Epidermal melanocyte (primary cell): ENCODE measurements around the gene GUCY1A2.

ENCODE experiments used
- DNase-seq: peaks from one replicate; pipeline ENCODE4 v3.0.0; 2011; ENCODE audit warnings: low spot score; ENCODE audit not compliant: insufficient read length

GUCY1A2 gene

DNA sequence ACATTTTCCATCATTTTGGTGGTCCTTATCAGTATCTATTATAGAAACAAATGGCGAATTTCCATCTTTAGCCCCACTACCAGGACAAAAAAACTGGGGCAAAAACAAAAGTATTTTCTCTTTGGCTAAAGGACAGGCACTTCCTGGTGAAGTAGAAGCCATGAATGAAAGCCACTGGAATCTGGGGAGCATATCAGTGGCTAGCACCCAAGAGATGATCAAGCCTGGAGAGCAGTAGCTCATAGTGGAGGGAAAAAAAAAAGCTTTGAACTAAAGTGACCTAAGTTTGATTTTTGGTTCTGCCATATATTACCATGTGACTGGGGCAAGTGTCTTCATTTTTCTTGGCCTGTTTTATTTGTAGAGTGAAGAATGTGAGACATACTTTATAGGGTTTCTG, 272.3 kb downstream of the GUCY1A2 start:
- DNase-seq, result no peak

DNA sequence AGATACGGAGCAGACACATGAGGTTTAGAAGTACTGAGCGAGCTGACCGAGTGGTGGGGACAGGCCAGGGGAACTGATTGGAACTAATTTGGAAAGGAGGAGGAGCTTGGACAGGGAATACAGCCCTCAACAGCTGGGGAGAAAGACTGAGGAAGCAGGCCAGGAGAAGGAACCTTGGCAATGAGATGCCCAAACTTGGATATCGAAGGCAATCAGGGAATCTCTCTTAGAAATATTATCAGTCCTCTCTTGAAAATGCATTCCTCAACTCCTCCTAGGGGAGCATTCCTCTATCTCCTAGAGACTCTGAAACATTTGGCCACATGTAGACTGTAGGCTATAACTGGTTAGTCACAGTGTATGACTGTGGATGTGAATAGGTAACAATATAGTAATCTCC, 284.6 kb downstream of the GUCY1A2 start:
- DNase-seq, result no peak

DNA sequence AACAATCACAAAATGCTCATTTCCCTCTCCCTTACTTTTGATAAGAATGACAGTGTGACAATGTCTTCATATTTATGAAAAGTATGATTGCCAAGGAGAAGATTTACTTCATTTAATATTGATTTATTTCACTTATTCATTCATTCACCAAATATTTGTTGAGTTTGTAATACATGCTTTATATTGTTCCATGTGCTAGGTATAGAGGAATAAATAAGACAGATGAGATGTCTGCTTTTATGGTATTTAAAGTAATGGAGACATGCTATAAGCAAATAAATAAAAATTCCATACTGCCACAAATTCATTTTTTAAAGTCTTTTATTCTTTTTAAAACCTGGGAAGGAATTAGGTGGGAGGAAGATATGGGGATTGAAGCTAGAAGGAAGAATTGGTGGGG, 289.4 kb downstream of the GUCY1A2 start:
- no peak for DNase-seq

DNA sequence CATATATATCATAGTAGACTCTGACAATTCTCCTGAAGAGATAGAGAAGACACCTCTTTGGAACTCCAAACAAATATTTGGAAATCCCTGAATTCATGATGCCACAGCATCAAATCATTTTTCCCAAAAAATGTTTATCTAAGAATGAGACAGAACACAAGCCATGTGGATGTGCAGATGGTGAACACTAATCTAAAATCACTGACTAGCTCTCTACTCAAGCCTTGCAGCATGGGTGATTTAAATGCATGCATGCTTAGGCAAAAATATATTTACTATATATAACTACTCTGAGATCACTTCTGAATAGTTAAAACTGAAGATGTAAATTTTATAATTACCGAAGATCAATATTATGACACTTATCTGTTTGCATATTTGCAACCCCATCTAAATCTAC, 289.9 kb downstream of the GUCY1A2 start:
- no peak for DNase-seq

DNA sequence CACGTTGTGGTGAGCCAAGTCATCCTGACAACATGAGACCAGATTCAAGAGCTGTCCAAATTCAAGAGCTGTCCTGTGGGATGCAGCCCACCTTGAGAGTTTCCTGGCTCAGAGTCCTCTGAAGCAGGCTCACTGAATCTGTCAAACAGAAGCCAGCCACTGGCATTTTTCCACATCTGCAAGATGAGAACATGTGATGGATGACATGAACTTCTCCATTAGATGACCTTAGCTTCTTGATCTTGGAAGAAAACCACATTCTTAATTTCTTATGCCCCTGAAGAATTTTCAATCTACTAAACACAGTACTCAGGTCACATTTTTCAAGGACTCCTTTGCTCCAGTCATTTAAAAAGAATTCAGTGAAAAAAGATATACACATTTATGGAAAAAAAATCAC, 291.0 kb downstream of the GUCY1A2 start:
- no peak for DNase-seq

DNA sequence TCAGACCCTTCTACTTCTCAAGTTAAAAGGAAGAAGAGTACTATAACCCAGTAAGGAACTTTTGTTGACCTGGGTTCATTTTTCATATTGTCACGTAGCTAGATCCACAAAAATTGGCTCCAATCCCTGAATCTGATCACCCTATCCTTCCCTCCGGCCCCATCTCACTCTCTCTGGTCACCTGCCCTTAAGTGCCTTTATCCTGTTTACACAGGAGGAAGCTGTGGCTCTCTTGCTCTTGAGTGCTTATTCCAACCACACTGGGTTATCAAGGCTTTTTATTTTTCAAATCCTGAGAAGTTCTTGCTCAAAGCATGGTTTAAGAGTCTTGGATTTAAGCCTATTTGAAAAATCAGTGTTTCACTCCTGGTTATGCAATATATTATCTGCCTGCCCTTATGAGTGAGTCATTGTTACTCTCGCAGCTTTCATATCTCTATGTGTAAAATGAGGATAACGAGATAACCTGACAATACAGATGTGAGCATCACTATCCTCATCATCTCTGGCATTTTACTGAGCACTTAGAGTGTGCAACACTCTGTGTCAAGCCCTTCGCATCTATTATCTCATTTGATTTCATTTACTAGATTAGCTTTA, 293.9 kb downstream of the GUCY1A2 start:
- no peak for DNase-seq

DNA sequence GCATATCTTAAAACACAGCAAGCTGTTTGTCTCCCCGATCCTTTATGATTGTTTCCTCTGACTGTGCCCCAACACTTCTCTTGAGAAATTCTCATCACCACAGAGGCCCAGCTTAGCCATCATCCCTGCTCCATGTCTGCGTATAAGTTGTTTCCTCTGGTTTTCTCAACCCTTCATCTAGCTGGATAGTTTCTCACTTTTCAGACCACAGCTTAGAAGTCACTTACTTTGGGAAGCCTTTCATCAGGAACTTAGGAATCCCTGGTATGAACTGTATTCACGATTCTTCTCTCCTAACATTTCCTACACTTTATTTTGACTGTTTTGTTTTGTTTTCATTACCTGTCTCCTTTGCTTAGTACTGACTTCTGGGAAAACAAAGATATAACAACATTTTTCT, 295.2 kb downstream of the GUCY1A2 start:
- no peak for DNase-seq

DNA sequence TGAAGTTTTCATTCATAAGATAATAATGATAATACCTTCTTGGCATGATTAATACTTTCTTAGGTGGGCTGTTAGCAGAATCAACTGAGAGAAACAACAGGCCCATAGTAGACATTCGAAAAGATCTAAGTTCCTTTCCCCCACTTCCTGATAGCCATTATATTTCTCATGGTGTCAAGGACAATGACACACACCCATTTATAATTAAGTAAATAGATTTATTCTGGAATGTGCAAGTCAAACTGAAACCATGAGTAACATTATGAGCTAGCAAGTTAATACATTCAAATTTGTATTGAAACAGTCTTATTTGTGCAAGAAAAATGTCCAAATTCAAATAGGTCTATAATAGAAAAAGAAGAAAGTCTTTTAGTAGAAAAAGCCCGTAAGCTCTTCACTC, 301.1 kb downstream of the GUCY1A2 start:
- no peak for DNase-seq

DNA sequence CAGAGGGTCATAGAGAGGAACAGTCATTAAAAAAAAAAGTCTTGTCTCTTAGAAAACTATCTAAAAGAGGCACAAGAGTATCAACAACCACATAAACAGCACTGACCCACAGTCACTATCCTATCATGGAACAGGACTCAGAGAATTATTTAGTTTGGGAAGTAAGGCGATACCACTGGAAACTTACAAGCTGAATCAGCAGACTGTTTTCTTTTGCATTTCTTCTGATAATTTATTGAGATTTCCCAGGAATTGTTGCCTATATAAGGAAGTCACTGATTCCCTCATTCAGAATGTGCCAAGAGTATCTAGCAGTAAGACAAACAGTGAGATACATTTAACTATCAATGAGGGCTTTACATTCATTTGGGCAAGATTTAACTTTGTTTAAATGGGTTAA, 304.1 kb downstream of the GUCY1A2 start:
- no peak for DNase-seq

DNA sequence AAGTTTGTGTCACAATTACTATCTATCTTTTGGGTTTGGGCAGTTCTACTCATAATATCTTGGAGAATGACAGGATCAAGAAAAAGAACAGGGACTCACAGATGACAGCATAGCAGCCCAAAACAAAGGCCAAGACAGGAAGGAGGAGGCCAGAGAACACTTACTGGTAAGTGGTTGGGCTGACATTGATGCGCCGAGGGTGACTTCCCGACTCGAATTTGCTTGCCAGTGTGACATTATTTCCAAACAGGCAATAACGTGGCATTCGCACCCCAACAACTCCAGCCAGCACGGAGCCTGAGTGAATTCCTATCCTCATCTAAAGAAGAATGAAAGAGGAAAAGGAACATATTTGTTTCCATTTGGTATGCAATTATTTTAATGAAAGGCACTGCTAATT, 309.9 kb downstream of the GUCY1A2 start:
- no peak for DNase-seq

DNA sequence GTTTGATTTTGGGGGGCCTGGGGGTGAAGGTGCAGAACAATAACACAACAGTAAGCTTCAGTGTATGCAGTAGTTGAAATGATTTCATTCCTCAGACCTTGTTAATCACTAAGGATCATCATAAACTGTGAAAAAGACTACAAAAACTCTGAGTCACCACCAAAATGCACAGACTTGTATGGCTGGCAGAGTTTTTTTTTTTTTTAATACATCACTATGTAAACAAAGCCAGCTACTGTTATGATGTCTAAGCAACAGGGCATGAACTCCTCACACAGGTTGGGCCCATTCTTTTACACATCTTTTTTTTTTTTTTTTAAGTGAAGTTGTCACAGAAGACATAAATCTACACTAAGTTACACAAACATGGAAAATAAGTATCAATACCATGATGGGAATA, 311.9 kb downstream of the GUCY1A2 start:
- no peak for DNase-seq

DNA sequence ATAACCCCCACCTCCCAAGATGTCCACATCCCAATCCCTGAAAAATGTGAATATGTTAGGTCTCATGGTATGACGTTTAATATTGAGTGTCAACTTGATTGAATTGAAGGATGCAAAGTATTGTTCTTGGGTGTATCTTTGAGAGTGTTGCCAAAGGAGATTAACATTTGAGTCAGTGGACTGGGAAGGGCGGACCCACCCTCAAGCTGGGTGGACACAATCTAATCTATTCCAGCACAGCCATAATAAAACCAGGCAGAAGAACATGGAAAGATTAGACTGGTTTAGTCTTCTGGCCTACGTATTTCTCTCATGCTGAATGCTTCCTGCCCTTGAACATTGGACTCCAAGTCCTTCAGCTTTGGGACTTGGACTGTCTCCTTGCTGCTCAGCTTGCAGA, 315.5 kb downstream of the GUCY1A2 start:
- DNase-seq, result no peak

DNA sequence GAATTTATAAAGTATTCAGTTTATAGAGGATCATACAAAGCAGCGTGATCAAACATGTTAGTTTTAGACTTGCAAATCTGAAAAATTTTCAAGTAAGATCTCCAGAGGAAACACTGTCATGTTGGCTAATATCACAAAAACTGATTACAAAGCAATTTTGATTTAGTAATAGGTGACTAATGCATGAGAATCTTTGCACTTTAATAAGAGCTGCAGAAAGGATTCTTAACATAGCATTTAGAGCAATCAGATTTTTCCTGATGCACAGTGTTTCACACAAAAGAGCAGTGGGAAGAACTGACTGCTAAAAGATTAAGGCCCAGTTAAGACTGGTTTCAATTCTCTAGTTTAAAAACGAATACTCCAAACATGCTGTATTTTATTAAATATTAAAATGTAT, 321.2 kb downstream of the GUCY1A2 start:
- DNase-seq, result no peak

DNA sequence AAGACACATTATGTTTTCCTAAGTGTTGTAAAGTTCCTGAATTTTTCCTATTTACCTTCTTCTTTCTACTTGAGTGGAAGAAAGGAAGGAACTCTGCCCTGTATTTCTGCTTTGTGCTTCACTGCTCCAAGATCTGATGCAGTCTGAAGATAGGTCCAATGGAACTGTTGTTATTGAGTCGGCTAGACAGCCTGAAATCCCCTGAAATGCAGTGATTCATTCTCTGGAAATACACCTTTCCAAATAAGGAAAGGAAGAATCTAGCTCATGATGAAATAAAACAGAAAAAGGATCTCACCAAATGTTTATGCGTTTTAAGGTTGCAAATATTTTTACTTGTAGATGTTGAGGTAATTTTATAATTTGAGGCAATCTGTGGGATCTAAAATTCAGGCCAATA, 322.8 kb downstream of the GUCY1A2 start:
- DNase-seq, result no peak

DNA sequence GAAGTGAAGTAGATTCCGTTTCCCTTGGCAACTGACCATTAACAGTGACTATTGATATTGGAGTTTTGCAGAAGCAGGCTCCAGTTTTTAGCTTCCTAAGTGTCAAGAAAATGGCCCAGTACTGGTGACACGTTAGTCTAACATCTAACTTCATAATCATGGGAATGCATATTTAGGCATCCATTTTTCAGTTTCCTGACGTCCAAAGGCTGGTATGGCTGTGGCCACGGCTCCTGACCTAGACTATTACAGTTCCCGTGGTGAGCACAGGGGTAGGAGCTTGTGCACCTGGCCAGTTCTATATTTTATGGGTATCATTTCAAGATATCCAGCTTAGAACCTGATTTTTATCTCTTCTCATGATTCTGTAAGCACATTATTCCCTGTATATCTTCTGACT, 323.8 kb downstream of the GUCY1A2 start:
- DNase-seq, result no peak

DNA sequence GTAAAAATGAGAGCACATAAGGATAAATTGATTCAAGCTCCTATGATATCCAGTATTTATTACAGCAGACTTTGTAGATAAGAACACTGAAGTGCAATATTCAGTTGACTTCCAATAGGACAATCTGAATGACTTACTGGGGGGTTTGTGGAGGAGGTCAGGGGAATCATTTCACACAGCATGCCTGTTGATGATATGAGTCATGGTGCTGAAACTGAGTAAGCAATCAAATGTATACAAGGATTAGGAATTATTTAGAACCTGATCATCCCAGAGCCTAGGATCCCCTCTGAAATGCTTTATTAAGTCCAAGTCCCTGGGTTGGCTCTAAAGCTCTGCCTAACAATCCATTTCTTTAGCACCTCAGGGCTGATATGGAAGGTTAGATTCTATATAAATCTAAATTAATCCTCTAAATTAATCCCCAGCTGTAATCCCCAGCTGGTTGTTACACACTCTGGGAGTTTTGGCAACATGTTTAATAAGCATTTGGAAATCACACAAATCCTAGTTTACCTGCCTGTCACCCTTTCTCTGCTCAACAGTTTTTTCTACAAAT, 326.4 kb downstream of the GUCY1A2 start:
- no peak for DNase-seq

DNA sequence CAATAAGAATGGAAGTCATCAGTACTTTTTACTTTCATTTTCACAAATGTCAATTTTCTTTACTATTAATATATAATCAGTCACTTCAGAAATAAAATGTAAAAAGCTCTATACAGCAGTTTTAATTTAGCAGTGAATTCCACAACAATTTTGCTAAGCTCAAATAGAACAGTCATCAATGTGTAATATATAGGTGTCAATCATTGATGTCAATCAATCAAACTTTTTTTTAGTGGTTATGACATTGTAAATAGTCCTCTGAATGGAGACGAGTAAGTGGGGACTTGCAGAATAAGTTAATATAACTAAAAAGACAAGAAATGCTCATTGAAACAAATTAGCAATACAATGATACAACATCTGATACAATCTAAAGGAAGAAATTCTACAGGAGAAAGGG, 327.4 kb downstream of the GUCY1A2 start:
- DNase-seq, result no peak

DNA sequence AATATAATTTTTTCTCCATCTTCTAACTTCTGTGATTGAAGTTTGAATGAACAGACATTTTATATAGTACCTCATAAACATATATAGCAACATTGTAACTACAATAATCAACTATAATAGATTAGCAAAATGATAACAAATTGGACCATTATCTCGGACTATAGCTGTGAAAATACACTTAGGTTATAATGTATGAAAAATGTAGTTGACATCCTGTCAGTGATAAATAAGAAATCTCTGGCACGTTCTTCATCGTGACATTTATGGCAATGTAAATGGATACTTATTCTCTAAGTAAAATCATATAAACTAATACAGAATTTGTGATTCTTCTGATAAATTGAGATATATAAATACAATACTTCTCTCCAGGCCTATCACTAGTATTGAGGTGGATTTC, 333.3 kb downstream of the GUCY1A2 start:
- no peak for DNase-seq

DNA sequence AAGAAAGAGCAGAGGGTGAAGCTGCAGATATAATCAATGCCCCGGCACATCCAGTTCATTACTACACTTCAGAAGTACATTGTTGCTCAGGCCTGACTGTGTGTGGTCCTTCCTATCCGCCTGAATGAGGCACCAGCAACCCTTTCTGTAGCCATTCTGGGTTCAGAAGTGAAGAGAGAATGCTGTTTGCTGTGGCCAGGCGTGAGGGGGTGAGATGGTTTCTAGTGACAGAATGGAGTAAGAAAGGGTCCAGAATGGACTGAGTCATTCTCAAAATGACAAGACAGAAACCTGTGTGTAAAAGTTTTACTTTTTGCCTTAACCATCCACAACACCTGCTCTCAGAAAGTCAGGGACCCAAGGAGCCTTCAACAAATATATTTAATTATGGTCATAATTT, 334.8 kb downstream of the GUCY1A2 start:
- no peak for DNase-seq

DNA sequence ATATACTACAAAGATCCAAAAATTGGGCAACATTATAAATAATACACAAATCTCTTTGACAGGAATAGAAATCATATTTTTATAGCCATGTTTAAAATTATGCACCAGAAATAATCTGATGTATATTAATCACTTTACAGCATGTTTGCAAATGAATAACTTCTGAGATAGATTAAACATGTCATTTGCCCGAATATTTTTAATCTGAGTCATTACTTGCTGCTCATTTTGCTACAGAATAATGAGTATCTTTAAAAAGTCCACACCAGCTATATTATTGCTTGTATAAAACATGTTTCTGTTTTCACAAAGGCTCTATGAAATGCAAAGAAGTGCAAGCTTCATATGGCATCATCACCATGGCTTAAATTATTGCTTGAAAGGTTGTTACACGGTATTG, 336.8 kb downstream of the GUCY1A2 start:
- no peak for DNase-seq

DNA sequence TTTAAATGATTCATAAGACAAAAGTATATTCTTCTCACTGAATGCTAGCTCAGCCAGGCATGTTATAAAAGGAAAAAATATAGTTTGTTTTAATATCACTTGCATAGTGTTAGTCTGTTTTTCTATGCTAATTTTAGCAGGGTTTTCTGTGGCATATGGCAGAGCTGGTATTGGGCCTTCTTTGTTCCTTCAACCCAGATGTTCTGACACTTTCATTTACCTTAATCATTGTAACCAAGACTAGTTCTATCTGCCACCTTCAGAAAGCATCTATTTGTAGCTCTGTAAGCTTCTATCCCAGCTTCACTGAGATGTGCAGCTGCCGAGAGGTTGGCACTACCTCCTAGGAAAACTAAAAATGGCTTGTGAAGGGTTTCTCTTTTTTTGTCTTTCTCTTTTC, 338.7 kb downstream of the GUCY1A2 start:
- no peak for DNase-seq

DNA sequence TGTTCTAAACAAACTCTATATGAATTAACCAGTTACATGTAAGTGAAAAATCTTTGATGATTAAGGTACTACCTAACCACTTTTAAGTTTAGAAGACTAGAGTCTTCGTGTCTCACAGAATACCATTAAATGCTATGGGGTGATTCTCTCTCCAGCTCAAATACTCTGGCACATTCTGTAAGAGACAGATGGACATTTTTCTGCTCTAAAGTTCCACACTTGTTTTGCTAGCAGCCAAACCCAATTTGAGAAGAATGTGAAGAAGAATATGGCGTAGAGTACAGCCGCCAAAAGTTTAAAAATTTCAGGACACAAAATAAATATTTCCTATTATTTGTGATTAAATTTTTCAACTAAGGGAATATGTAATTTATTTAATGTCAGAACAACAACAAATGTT, 339.1 kb downstream of the GUCY1A2 start:
- no peak for DNase-seq

DNA sequence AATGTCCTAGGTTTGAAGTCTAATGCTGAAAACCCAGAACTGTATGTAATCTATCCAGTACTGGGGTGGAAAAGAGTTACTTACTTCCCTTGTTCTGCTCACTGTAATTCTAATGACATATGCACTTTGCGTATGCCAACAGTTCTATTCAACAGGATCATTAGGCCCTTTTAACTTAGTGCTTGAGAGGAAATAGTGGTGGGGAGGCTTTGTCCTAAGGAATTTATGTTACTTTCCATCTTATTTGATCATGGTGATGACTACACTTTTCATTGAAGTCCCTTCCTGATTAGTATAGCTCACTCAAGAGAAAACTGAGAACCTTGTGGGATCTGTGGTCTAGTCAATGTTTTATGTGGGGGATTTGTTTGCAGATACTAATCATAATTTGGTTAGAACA, 348.2 kb downstream of the GUCY1A2 start:
- no peak for DNase-seq

DNA sequence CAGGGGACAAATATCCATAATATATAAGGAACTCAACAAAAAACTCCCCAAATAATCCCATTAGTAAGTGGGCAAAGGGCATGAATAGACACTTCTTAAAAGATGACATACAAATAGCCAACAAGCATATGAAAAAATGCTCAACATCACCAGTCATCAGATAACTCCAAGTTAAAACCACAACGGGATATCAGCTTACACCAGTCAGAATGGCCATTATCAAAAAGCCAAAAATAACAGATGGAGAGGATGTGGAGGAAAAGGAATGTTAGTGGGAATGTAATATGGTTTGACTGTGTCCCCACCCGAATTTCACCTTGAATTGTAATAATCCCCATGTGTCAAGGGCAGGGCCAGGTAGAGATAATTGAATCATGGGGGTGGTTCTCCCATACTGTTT, 350.1 kb downstream of the GUCY1A2 start:
- no peak for DNase-seq
